Endometrium (tissue), 2 donors: ENCODE measurements around the gene CANT1.
"Not testable (repeated sequence)": the region's sequence is repeated elsewhere in the genome, so short reads cannot be mapped to it uniquely, and the experiment has no call there.

Experiments
- FAIRE-seq: peaks from 2 replicates; lab custom pipeline; 2012; peaks lifted over from hg19 to GRCh38; lab: Jason Lieb, UNC
- donor health status: control.
- donor health status: control.

Gene CANT1

DNA sequence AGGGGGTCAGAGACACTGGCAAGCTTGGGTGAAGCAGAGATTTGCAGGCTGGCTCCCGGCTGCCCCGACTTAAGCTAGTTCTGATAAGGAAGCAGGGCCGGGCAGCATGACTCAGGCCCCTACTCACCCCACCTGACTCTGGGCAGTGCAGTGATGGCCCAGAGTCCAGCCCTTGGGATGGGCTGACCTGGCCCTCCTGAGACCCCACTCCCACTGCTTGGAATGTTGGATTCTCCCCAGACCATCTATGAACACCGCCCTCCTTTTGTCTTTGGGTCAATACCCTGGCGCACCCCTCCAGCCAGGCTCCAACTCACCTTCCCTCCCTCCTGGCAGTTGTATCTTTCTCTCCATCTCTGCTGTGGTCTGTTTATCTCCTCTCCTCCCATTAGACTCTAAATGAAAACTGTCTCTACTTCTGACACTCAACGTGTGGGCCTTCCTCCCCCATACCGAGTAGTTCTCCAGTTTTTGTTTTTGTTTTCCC lies 50.9 kb downstream of the CANT1 start:
- FAIRE-seq, result no peak

DNA sequence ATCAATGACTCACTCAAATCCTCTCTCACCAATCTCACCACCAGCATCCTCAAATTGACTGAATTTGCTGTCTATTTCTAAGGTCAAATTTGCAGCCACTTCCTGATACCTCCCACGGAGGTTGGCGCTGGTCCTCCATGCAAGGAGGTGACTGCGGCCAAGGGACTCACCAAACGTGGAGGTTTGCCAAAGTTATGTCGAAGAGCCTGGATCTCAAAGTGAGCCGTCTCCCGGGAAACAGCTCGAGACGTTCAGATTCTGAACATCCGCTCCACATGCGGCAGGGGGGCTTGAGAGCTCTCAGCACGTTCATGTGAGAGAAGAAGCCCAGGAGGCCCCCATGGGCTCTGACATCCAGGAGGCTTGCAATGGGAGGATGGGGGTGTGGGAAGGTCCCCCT lies 52.4 kb downstream of the CANT1 start:
- FAIRE-seq, result no peak

DNA sequence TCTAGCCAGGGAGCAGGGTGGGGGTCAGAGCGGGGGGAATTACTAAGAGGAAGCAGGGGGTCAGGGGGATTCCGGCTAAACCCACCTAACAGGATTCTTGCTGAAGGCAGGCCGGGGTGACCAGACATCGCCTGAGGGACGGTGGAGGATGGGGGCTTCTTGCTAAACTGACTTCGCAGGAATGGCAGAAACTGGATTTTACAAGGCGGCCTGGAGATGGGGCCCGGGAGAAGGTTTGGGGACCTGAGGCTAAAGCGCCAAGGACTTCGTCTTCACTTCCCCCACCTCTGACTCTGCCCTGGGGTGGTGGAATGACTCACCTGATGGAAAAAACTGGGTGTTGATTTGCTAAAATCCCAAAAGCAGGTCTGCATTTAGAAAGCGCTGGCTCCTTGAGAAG lies 53.3 kb downstream of the CANT1 start:
- no peak for FAIRE-seq

DNA sequence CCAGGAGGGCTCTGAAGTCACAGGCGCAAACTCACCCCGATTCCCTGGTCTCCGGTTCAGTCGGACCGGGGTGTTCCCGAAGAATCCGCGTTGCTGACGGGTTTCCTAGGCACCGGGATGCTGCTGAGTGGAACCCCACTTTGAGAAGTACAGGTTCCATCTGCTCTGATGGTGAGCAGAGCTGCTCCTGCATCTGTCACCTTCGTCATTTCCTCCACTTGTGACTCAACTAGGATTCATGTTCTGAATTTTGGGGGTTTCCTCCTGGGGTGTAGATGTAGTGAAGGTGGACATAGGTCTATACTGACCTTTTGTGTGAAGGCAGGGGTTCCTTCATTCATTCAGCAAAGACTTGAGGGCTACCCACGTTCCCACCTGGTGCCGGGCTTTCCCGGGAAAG lies 54.9 kb downstream of the CANT1 start:
- no peak for FAIRE-seq

DNA sequence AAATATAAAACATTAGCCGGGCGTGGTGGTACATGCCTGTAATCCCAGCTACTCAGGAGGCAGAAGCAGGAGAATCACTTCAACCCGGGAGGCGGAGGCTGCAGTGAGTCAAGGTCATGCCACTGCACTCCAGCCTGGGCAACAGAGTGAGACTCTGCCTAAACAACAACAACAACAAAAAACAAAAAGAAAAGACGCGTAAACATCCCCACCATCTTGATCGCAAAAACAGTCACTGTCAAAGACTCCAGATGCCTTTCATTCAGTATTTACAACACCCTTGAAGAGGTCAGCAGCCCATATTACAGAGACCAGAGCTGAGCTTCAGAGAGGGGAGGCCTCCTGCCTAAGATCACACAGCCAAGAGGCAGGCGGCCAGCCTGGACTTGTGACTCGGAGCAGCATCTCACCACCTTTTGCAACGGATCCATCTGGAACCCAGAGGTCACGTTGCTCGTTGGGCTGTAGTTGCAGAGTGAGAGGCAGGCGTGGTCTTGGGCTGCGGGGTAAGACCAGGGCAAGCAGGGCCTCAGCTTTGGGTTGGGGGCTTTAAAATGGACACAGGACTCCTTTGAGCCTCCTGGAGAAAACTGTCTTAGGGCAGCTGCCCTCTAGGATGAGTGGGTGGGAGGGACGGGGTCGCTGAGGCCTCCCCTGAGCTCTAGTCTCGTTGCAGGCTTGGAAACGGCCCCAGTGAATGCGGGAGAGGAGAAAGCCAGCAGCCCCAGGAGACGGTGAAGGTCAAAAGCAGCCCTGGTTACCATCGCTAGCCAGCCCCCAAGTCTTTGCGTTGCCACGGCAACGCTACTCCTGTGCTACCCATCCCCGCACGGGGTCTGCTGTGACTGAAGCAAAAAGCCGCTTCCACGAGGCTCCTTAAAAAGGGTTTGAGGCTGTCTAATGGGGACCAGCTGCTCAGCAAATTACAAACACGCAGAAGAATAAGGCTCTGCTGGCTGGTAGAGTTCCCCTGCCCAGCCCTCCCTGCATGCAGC lies 55.9 kb downstream of the CANT1 start:
- no peak for FAIRE-seq

DNA sequence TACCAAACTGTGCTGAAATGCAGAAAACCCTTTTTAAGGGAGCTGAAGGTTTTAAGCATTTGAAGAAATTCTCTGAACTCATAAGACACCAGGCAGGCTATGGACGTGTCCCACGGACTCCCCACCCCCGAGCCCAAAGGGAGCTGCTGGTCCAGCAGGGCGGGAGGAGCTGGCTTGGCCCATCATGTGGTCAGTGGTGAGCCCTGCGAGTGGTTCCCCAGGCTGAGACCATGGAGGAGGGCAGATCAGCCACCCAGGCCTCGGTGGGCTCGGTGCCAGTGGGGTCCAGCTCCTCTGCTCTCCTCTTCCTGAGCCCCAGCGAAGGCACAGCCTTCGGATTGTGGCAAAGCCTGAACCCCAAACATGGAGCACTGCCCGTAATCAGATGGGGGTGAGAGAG lies 56.9 kb downstream of the CANT1 start:
- no peak for FAIRE-seq

DNA sequence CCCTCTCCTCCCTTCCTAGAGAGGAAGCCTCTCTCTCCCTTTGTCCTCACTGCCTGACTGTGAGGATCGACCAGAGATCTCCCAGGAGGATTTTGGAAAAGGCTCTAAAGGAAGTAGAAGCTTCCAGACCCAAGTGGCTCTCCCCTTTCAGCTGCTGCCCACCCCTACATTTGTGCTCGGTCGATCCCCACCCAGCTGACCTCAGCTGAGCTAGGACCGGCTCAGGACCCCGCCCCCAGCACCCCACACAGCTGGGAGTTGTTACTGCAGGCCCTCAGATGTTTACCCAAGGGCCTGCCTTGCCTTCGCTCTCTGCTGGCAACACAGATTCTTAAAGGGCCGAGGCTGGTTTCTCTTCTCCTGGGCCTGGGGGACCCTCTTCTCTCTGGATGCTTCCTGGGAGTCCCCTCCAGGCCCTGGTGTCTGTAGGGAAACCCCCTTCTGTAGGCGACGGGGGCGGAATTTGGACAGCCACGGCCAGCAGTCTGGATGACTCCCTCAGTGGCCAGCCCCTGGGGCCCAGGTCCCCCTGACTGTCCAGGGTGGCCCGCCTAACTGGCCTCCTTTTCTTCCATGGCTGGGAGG lies 57.5 kb downstream of the CANT1 start:
- FAIRE-seq, result no peak

DNA sequence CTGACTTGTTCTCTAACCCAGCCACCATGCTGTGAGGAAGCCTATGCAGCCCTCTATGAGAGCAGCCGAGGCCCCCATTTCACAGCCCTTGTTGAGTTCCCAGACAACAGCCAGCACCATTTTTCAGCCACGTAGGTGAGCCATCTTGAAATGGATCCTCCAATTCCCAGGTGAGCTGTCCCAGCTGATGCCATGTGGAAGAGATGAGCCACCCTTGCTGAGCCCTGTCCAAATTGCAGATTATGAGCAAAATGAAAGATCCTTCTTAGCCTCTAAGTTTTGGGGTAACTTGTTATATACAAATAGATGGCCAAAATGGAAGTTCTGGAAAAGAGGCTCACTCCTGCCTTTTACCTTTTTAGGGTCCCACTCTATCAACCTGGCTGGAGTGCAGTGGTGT lies 58.7 kb downstream of the CANT1 start:
- FAIRE-seq, result no peak

DNA sequence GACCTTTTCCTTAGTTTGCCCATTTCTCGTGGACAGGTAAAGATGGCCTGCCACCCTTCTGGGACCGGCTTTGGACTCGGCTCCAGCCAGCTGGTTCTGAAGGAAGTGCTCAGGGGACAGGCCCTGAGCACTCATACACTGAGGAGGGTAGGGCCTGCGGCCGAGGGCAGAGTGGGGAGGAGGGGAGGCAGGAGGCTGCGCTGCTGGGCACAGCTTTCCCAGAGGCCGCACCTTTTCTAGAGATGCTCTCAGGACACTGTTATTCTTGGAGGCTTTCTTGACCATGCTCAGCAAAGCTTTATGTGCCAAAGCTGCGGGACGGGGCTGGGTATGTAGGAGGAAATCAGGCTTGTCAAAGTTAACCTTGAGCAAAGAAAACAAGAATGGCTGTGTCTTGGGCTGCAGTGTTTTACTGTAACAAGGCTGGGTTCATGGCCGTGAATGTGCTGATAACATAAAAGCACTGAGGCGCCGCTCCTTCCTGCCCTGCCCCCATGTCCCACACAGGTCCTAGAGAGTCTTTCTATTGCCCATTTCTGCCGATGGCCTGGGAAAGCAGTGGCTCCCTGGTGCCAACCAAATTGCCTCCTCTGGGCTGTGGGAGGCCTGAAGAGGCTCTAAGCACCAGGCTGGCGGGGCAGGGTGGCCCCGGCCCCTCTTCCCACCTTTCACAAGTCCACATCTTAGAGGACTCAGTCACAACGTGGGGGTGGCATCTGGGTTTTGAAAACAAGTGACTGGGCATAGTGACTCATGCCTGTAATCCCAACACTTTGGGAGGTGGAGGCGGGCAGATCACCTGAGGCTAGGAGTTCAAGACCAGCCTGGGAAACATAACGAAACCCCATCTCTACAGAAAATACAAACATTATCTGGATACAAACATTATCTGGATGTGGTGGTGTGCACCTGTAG lies 62.1 kb downstream of the CANT1 start:
- FAIRE-seq, result no peak

DNA sequence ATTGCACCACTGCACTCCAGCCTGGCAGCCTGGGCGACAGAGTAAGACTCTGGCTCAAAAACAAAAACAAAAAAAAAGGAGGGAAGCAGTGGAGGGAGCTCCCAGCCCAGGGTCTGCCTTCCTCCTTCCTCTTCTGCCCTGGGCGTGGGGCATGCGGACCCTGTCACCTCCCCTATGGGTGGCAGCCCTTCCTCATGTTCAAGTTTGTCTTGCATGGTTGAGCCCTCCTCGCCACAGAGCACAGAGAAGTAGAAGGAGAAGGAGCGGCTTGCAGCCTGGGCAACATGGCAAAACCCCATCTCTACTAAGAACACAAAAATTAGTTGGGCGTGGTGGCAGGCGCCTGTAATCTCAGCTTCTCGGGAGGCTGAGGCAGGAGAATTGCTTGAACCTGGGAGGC lies 62.9 kb downstream of the CANT1 start:
- FAIRE-seq, result no peak

DNA sequence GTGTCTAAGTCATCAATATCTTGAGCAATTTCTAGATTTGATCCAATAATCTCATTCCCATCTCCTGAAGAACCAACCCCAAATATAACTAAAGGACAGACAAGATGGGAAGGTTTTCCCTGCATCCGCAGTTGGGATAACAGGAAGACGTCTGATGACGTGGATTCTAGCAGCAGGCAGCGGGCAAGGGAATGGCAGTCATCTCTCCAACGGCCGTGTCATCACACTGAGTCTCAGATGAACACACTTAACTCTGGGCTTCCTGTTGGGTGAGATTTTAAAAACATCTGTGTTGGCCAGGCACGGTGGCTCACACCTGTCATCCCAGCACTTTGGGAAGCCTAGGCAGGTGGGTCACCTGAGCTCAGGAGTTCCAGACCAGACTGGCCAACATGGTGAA lies 63.4 kb downstream of the CANT1 start:
- FAIRE-seq, result no peak

DNA sequence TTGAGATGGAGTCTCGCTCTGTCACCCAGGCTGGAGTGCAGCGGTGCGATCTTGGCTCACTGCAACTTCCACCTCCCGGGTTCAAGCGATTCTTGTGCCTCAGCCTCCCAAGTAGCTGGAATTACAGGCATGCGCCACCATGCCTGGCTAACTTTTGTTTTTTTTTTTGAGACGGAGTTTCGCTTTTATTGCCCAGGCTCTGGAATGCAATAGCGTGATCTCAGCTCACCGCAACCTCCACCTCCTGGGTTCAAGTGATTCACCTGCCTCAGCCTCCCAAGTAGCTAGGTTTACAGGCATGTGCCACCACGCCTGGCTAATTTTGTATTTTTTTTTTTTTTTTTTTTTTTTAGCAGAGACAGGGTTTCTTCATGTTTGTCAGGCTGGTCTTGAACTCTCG lies 64.1 kb downstream of the CANT1 start:
- FAIRE-seq, result not testable (repeated sequence)

DNA sequence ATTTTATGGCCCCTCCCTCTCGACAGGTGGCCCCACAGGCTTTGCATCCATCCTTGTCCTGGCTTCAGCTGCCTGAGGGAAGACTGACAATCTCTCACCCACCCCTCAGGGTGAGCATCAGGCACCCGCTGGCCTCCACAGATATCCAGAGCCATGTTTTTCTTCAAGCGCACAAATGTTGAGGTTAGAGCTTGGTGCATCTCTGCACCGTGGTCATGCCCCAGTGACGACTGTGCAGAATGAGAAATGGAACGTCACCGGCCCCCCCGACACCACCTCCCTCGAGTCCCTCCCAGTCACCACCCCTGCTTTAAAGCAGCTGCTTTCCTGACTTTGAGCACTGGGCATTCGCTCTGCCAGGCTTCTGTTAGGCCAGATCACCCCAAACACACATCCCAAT lies 64.6 kb downstream of the CANT1 start:
- no peak for FAIRE-seq

DNA sequence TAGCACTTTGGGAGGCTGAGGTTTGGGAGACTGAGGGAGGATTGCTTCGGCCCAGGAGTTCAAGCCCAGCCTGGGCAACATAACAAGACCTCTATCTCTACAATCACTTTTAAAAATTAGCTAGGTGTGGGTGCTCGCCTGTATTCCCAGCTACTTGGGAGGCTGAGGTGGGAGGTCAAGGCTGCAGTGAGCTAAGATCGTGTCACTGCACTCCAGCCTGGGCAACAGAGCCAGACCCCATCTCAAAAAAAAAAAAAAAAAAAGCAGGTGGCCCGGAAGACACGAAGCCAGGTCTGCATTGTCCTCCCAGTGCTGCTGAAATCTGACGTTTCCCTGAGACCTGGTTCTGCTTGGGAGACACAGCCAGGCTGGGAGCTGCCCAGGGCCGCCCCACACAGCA lies 65.5 kb downstream of the CANT1 start:
- no peak for FAIRE-seq
